ENCODE results near the gene LAMP1.

GRCh38 chr13:113305208-113305607 lies 8.2 kb downstream of the LAMP1 start:
- TF ChIP-seq POLR2A (IDR thresholded peaks at IDR 0.05; ENCODE audit: low read depth), result no peak
- no peak for TF ChIP-seq CTCF (IDR thresholded peaks at IDR 0.05)
- TF ChIP-seq POLR2AphosphoS5 (IDR thresholded peaks at IDR 0.05), result no peak
